NCI-H82 treated with DMSO at 0.1 percent for 48 hours (cell line): ENCODE results near the gene ZNF341.
A peak's percentile ranks its signal among the peaks of the same experiment; 100 is the strongest.
"Not testable (repeated sequence)": the region's sequence is repeated elsewhere in the genome, so short reads cannot be mapped to it uniquely, and the experiment has no call there.

ENCODE experiments used
- DNase-seq: peaks from one replicate; lab custom pipeline; 2025; ENCODE audit not compliant: unreplicated experiment; lab: John Stamatoyannopoulos, UW

ZNF341 gene

GRCh38 chr20:33731693-33732165 lies at the start of gene ZNF341:
Gene ZNF341, plus strand, starts transcription at chr20:33731996. Its CDS starts 26 bp downstream, at chr20:33732022.
- DNase-seq: peak; percentile 75

GRCh38 chr20:33684533-33685327 lies 47.1 kb upstream of the ZNF341 start:
- no peak for DNase-seq

GRCh38 chr20:33685328-33686099 lies 46.3 kb upstream of the ZNF341 start:
- peak; percentile 86 for DNase-seq

GRCh38 chr20:33686100-33686983 lies 45.5 kb upstream of the ZNF341 start, which contains the start of gene E2F1:
Gene E2F1, minus strand, starts transcription at chr20:33686385. Its CDS starts 121 bp downstream, at chr20:33686264.
- peak; percentile 82 for DNase-seq

- no peak for DNase-seq
Observed at GRCh38 chr20:33686984-33687366, 44.8 kb upstream of the ZNF341 start.

- no peak for DNase-seq
Observed at GRCh38 chr20:33687370-33687915, 44.4 kb upstream of the ZNF341 start.

- no peak for DNase-seq
Observed at GRCh38 chr20:33687993-33688937, 43.5 kb upstream of the ZNF341 start.

GRCh38 chr20:33688938-33689424 lies 42.8 kb upstream of the ZNF341 start:
- no peak for DNase-seq

GRCh38 chr20:33689493-33689892 lies 42.3 kb upstream of the ZNF341 start:
- DNase-seq: no peak

GRCh38 chr20:33689973-33690372 lies 41.8 kb upstream of the ZNF341 start:
- DNase-seq: no peak

- no peak for DNase-seq
Observed at GRCh38 chr20:33693289-33693688, 38.5 kb upstream of the ZNF341 start.

GRCh38 chr20:33693741-33694638 lies 37.8 kb upstream of the ZNF341 start:
- DNase-seq: no peak

GRCh38 chr20:33694639-33695012 lies 37.2 kb upstream of the ZNF341 start:
- no peak for DNase-seq

- DNase-seq: no peak
Observed at GRCh38 chr20:33696448-33696847, 35.3 kb upstream of the ZNF341 start.

GRCh38 chr20:33697129-33697528 lies 34.7 kb upstream of the ZNF341 start:
- no peak for DNase-seq

- DNase-seq: not testable (repeated sequence)
Observed at GRCh38 chr20:33698966-33699365, 32.8 kb upstream of the ZNF341 start.

GRCh38 chr20:33700696-33701441 lies 30.9 kb upstream of the ZNF341 start:
- DNase-seq: not testable (repeated sequence)
